Fibroblast of the conjunctiva (primary cell): Measurements from ENCODE around the gene TMEM52.
"Not testable (repeated sequence)": the region's sequence is repeated elsewhere in the genome, so short reads cannot be mapped to it uniquely, and the experiment has no call there.

ENCODE experiments used
- DNase-seq: peaks from one replicate; pipeline ENCODE4 v3.0.0-alpha.2; 2010; ENCODE audit warnings: low read depth

The TMEM52 gene

GRCh38 chr1:1945782-1946393 lies 26.8 kb upstream of the TMEM52 start:
- DNase-seq, result no peak

- no peak for DNase-seq
These were observed 24.9 kb upstream of the TMEM52 start for GRCh38 chr1:1943834-1944570.

GRCh38 chr1:1942753-1943656 lies 23.9 kb upstream of the TMEM52 start:
- DNase-seq, result no peak

- DNase-seq, result no peak
These were observed 23.0 kb upstream of the TMEM52 start for GRCh38 chr1:1941868-1942752.

- DNase-seq, result no peak
These were observed 22.2 kb upstream of the TMEM52 start for GRCh38 chr1:1941211-1941841.

GRCh38 chr1:1940123-1940425 lies 21.0 kb upstream of the TMEM52 start:
- DNase-seq, result no peak

- no peak for DNase-seq
These were observed 20.4 kb upstream of the TMEM52 start for GRCh38 chr1:1939296-1940122.

- DNase-seq, result no peak
These were observed 19.7 kb upstream of the TMEM52 start for GRCh38 chr1:1938613-1939295.

GRCh38 chr1:1938276-1938573 lies 19.1 kb upstream of the TMEM52 start:
- no peak for DNase-seq

- no peak for DNase-seq
These were observed 18.6 kb upstream of the TMEM52 start for GRCh38 chr1:1937549-1938275.

GRCh38 chr1:1937061-1937460 lies 18.0 kb upstream of the TMEM52 start:
- DNase-seq, result no peak

GRCh38 chr1:1934848-1935247 lies 15.8 kb upstream of the TMEM52 start:
- not testable (repeated sequence) for DNase-seq

GRCh38 chr1:1929639-1930545 lies 10.8 kb upstream of the TMEM52 start:
- DNase-seq, result no peak

- no peak for DNase-seq
These were observed 10.1 kb upstream of the TMEM52 start for GRCh38 chr1:1929102-1929638.

- no peak for DNase-seq
These were observed 9.4 kb upstream of the TMEM52 start for GRCh38 chr1:1928231-1929101.

- DNase-seq, result no peak
These were observed 8.7 kb upstream of the TMEM52 start for GRCh38 chr1:1927751-1928150.
